Measurements from ENCODE around the gene DNAH9.

DNA sequence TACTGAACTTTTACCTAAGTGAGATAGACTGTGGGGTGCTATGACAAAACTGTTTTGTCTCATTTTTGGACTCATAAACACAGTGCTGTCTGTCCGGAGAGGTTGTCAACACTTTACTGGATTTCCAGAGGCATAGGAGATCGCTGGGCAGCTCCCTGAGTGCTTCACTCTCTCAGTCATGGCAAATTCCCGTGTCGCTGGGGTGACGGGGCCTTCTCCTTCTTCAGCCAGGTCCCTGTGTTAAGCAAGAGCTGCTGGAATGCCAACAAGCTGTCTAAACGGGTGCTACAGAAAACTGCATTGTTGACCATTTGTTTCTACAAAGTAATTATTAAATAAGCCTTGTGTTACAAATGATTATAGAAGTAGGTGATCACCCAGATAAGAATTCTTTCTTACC is 141.6 kb downstream of the DNAH9 start:
- TF ChIP-seq, protein P1, sequence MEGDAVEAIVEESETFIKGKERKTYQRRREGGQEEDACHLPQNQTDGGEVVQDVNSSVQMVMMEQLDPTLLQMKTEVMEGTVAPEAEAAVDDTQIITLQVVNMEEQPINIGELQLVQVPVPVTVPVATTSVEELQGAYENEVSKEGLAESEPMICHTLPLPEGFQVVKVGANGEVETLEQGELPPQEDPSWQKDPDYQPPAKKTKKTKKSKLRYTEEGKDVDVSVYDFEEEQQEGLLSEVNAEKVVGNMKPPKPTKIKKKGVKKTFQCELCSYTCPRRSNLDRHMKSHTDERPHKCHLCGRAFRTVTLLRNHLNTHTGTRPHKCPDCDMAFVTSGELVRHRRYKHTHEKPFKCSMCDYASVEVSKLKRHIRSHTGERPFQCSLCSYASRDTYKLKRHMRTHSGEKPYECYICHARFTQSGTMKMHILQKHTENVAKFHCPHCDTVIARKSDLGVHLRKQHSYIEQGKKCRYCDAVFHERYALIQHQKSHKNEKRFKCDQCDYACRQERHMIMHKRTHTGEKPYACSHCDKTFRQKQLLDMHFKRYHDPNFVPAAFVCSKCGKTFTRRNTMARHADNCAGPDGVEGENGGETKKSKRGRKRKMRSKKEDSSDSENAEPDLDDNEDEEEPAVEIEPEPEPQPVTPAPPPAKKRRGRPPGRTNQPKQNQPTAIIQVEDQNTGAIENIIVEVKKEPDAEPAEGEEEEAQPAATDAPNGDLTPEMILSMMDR (IDR thresholded peaks at IDR 0.05), result no peak
- TF ChIP-seq EZH2 (IDR thresholded peaks at IDR 0.05; ENCODE audit: borderline replicate concordance, insufficient read depth, low read depth, low read length, poor library complexity, severe bottlenecking), result no peak
